ENCODE measurements around the gene ABTB2. TPM values are rescaled to one million over a fixed set of nuclear protein-coding genes. Genes with fewer than 3 reads are reported as not detected.
"Not testable (repeated sequence)": the region's sequence is repeated elsewhere in the genome, so short reads cannot be mapped to it uniquely, and the experiment has no call there.

Gene ABTB2
- total RNA-seq, 1 donor: 5.1 TPM

GRCh38 chr11:34395916-34396550, 38.2 kb upstream of the ABTB2 start:
- Histone ChIP-seq H3K4me1 (ENCODE audit: insufficient read depth, low read length) (peaks cover 5% of the 10 kb centered on the region), H3K79me2 (ENCODE audit: insufficient read depth, low read length) (no peaks in the 10 kb centered on the region), H3K36me3 (ENCODE audit: insufficient read depth, low read length) (no peaks in the 10 kb centered on the region), H3K9me3 (ENCODE audit: low read depth, low read length) (peaks cover 2% of the 10 kb centered on the region), H3K27ac (ENCODE audit: low read depth, low read length) (no peak overlapping the region), H3K4me2 (ENCODE audit: insufficient read depth, low read length) (peak overlapping the region; percentile 45), H3K4me3 (ENCODE audit: insufficient read depth, low read length) (no peak overlapping the region), H3K27me3 (ENCODE audit: insufficient read depth, low read length) (peaks cover 12% of the 10 kb centered on the region), H2AFZ (ENCODE audit: low read length) (no peak overlapping the region), H4K20me1 (ENCODE audit: insufficient read depth, low read length) (no peaks in the 10 kb centered on the region)
- no peak for TF ChIP-seq CTCF (IDR thresholded peaks at IDR 0.05; ENCODE audit: extremely low read depth, low read depth, low read length)
- DNase-seq (ENCODE audit: insufficient read length, low spot score, missing footprints): peak; percentile 82

GRCh38 chr11:34394771-34395300, 37.0 kb upstream of the ABTB2 start:
- H3K9me3 ChIP-seq (ENCODE audit: low read depth, low read length): peaks cover 2% of the 10 kb centered on the region
- no peak overlapping the region for H3K27ac ChIP-seq (ENCODE audit: low read depth, low read length)
- H4K20me1 ChIP-seq (ENCODE audit: insufficient read depth, low read length): no peaks in the 10 kb centered on the region
- H3K4me3 ChIP-seq (ENCODE audit: insufficient read depth, low read length): no peak overlapping the region
- H3K4me1 ChIP-seq (ENCODE audit: insufficient read depth, low read length): peaks cover 5% of the 10 kb centered on the region
- H3K4me2 ChIP-seq (ENCODE audit: insufficient read depth, low read length): no peak overlapping the region
- no peak overlapping the region for H2AFZ ChIP-seq (ENCODE audit: low read length)
- no peaks in the 10 kb centered on the region for H3K79me2 ChIP-seq (ENCODE audit: insufficient read depth, low read length)
- no peak for TF ChIP-seq CTCF (IDR thresholded peaks at IDR 0.05; ENCODE audit: extremely low read depth, low read depth, low read length)
- H3K27me3 ChIP-seq (ENCODE audit: insufficient read depth, low read length): peaks cover 14% of the 10 kb centered on the region
- H3K36me3 ChIP-seq (ENCODE audit: insufficient read depth, low read length): no peaks in the 10 kb centered on the region
- no peak for DNase-seq (ENCODE audit: insufficient read length, low spot score, missing footprints)

GRCh38 chr11:34387653-34388052, 29.8 kb upstream of the ABTB2 start:
- DNase-seq (ENCODE audit: insufficient read length, low spot score, missing footprints): no peak
- no peak for TF ChIP-seq CTCF (IDR thresholded peaks at IDR 0.05; ENCODE audit: extremely low read depth, low read depth, low read length)
- Histone ChIP-seq H4K20me1 (ENCODE audit: insufficient read depth, low read length) (no peaks in the 10 kb centered on the region), H3K27me3 (ENCODE audit: insufficient read depth, low read length) (peaks cover 16% of the 10 kb centered on the region), H3K4me3 (ENCODE audit: insufficient read depth, low read length) (no peak overlapping the region), H3K4me1 (ENCODE audit: insufficient read depth, low read length) (peaks cover 4% of the 10 kb centered on the region), H3K9me3 (ENCODE audit: low read depth, low read length) (no peaks in the 10 kb centered on the region), H3K36me3 (ENCODE audit: insufficient read depth, low read length) (no peaks in the 10 kb centered on the region), H3K79me2 (ENCODE audit: insufficient read depth, low read length) (no peaks in the 10 kb centered on the region), H2AFZ (ENCODE audit: low read length) (no peak overlapping the region), H3K27ac (ENCODE audit: low read depth, low read length) (no peak overlapping the region), H3K4me2 (ENCODE audit: insufficient read depth, low read length) (no peak overlapping the region)

- H3K4me1 ChIP-seq (ENCODE audit: insufficient read depth, low read length); H3K36me3 ChIP-seq (ENCODE audit: insufficient read depth, low read length); H3K9me3 ChIP-seq (ENCODE audit: low read depth, low read length); H3K4me3 ChIP-seq (ENCODE audit: insufficient read depth, low read length); H4K20me1 ChIP-seq (ENCODE audit: insufficient read depth, low read length); H3K79me2 ChIP-seq (ENCODE audit: insufficient read depth, low read length); H2AFZ ChIP-seq (ENCODE audit: low read length); H3K4me2 ChIP-seq (ENCODE audit: insufficient read depth, low read length); DNase-seq (ENCODE audit: insufficient read length, low spot score, missing footprints); H3K27ac ChIP-seq (ENCODE audit: low read depth, low read length): not testable (repeated sequence)
- H3K27me3 ChIP-seq (ENCODE audit: insufficient read depth, low read length): peaks cover 15% of the 10 kb centered on the region
Measured at GRCh38 chr11:34386356-34386755, 28.5 kb upstream of the ABTB2 start.

Measured in osteoblast (primary cell).